IMR-90 (cell line): Measurements from ENCODE around the gene ATG5. TPM values are rescaled to one million over a fixed set of nuclear protein-coding genes. Genes with fewer than 3 reads are reported as not detected.

Experiments
- ATAC-seq: fragments of 200-7000 bp; cut with Tn5 transposase; 2 replicates; pipeline ENCODE4 v1.9.1; 2020; ENCODE audit warnings: low read depth, mild to moderate bottlenecking, moderate library complexity
- BruUV-seq: library from RNA; stranded (reverse); fragments of 400-500 nt; replicated peaks from 2 replicates; lab custom pipeline; 2021; lab: Mats Ljungman, UMichigan
- CTCF ChIA-PET: fragments of 300-600 bp; formaldehyde crosslinking; extraction: SDS; loops from one replicate; lab custom pipeline; 2021; ENCODE audit warnings: antibody characterized with exemption; lab: Yijun Ruan, JAX
- POLR2A ChIA-PET: fragments of 300-600 bp; sonication (Branson Sonifier 250); formaldehyde crosslinking; loops from one replicate; lab custom pipeline; 2022; ENCODE audit warnings: antibody characterized with exemption; ENCODE audit not compliant: unreplicated experiment; lab: Charles Lee
- DNase-seq: peaks from one replicate; pipeline ENCODE4 v3.0.0; 2013
- H2AFZ ChIP-seq: replicated peaks from 2 replicates; pipeline ENCODE3; 2013; ENCODE audit warnings: low read length, mild to moderate bottlenecking; ENCODE audit not compliant: poor library complexity
- H2AK5ac ChIP-seq: 2 replicates; pipeline ENCODE4 v1.6.1; 2013; ENCODE audit warnings: low read depth, low read length, inconsistent platforms
- H2AK9ac ChIP-seq: replicated peaks from 2 replicates; pipeline ENCODE3; 2013; ENCODE audit warnings: mild to moderate bottlenecking, low read depth, low read length, moderate library complexity; ENCODE audit not compliant: poor library complexity
- H2BK120ac ChIP-seq: 2 replicates; pipeline ENCODE4 v1.6.1; 2013; ENCODE audit warnings: low read depth, low read length, inconsistent platforms
- H2BK15ac ChIP-seq: 3 replicates; pipeline ENCODE4 v1.6.1; 2013; ENCODE audit warnings: low read depth, low read length, inconsistent platforms
- H2BK20ac ChIP-seq: 2 replicates; pipeline ENCODE4 v1.6.1; 2013; ENCODE audit warnings: low read depth, mild to moderate bottlenecking, inconsistent platforms, low read length, moderate library complexity
- H2BK5ac ChIP-seq: 2 replicates; pipeline ENCODE4 v1.6.1; 2013; ENCODE audit warnings: mild to moderate bottlenecking, low read depth, low read length, inconsistent platforms; ENCODE audit not compliant: poor library complexity, severe bottlenecking
- H3K14ac ChIP-seq: replicated peaks from 2 replicates; pipeline ENCODE4 v1.6.1; 2013; ENCODE audit warnings: low read depth, low read length, inconsistent platforms
- H3K18ac ChIP-seq: 2 replicates; pipeline ENCODE4 v1.6.1; 2013; ENCODE audit warnings: low read depth, low read length, control low read depth
- H3K23ac ChIP-seq: 2 replicates; pipeline ENCODE4 v1.6.1; 2013; ENCODE audit warnings: low read depth, low read length, inconsistent platforms
- H3K27ac ChIP-seq: 2 replicates; pipeline ENCODE4 v1.5.1; 2013; ENCODE audit warnings: mild to moderate bottlenecking, control low read depth, low read length; ENCODE audit not compliant: insufficient read depth
- H3K27me3 ChIP-seq: 2 replicates; pipeline ENCODE4 v1.6.1; 2013; ENCODE audit warnings: low read length; ENCODE audit not compliant: control insufficient read depth, insufficient read depth
- H3K36me3 ChIP-seq: 2 replicates; pipeline ENCODE4 v1.6.1; 2013; ENCODE audit warnings: low read length, mixed read lengths; ENCODE audit not compliant: control insufficient read depth, insufficient read depth
- H3K4ac ChIP-seq: 2 replicates; pipeline ENCODE4 v1.6.1; 2013; ENCODE audit warnings: low read depth, low read length, inconsistent platforms
- H3K4me1 ChIP-seq: 2 replicates; pipeline ENCODE4 v1.6.1; 2013; ENCODE audit warnings: low read length, mixed read lengths; ENCODE audit not compliant: control insufficient read depth, insufficient read depth
- H3K4me2 ChIP-seq: 2 replicates; pipeline ENCODE4 v1.6.1; 2013; ENCODE audit warnings: low read depth, mild to moderate bottlenecking, control low read depth, low read length, moderate library complexity
- H3K4me3 ChIP-seq: 2 replicates; pipeline ENCODE4 v1.5.1; 2013; ENCODE audit warnings: low read depth, mild to moderate bottlenecking, control low read depth, low read length, moderate library complexity; ENCODE audit not compliant: insufficient read depth
- H3K56ac ChIP-seq: 2 replicates; pipeline ENCODE4 v1.6.1; 2013; ENCODE audit warnings: low read length, inconsistent platforms; ENCODE audit not compliant: insufficient read depth; ENCODE audit errors: extremely low read depth
- H3K79me1 ChIP-seq, 2 experiments: 2 replicates each; pipeline ENCODE4 v1.6.1; 2013; ENCODE audit warnings: low read length in 2 of 2, inconsistent platforms in 1 of 2, low read depth in 1 of 2
- H3K9ac ChIP-seq: 2 replicates; pipeline ENCODE4 v1.6.1; 2013; ENCODE audit warnings: low read depth, low read length, control low read depth
- H3K9me1 ChIP-seq: 2 replicates; pipeline ENCODE4 v1.6.1; 2013; ENCODE audit warnings: low read length, inconsistent platforms; ENCODE audit not compliant: insufficient read depth
- H3K9me3 ChIP-seq: 2 replicates; pipeline ENCODE4 v1.6.1; 2013; ENCODE audit warnings: low read length; ENCODE audit not compliant: control insufficient read depth, insufficient read depth
- H4K20me1 ChIP-seq: 2 replicates; pipeline ENCODE4 v1.6.1; 2013; ENCODE audit warnings: low read length, inconsistent platforms; ENCODE audit not compliant: insufficient read depth
- H4K5ac ChIP-seq: 2 replicates; pipeline ENCODE4 v1.6.1; 2013; ENCODE audit warnings: mild to moderate bottlenecking, low read depth, low read length, control low read depth
- H4K8ac ChIP-seq, 2 experiments: 2 replicates each; pipeline ENCODE4 v1.6.1; 2013; ENCODE audit warnings: low read depth in 2 of 2, low read length in 2 of 2, control low read depth in 1 of 2, inconsistent platforms in 1 of 2
- H4K91ac ChIP-seq: 2 replicates; pipeline ENCODE4 v1.6.1; 2013; ENCODE audit warnings: low read depth, low read length, inconsistent platforms; ENCODE audit not compliant: insufficient read depth
- BHLHE40 ChIP-seq: fragments of 150-350 bp; IDR thresholded peaks from 2 replicates; pipeline ENCODE4 v1.6.1; 2016; ENCODE audit warnings: mild to moderate bottlenecking, low read depth, low read length
- MAZ ChIP-seq: IDR thresholded peaks from 2 replicates; pipeline ENCODE4 v1.6.1; 2012; ENCODE audit warnings: low read depth, mild to moderate bottlenecking, low read length, improper control_type of control experiment, moderate library complexity, borderline replicate concordance
- MXI1 ChIP-seq: IDR thresholded peaks from 2 replicates; pipeline ENCODE4 v1.6.1; 2012; ENCODE audit warnings: low read depth, mild to moderate bottlenecking, low read length, moderate library complexity, borderline replicate concordance
- NFE2L2 ChIP-seq: fragments of 150-350 bp; IDR thresholded peaks from 2 replicates; pipeline ENCODE4 v1.6.1; 2016; ENCODE audit warnings: low read depth, mild to moderate bottlenecking, low read length
- POLR2A ChIP-seq: IDR thresholded peaks from 2 replicates; pipeline ENCODE4 v1.6.1; 2012; ENCODE audit warnings: mild to moderate bottlenecking, low read depth, low read length
- RAD21 ChIP-seq: IDR thresholded peaks from 2 replicates; pipeline ENCODE4 v1.6.1; 2012; ENCODE audit warnings: low read length, improper control_type of control experiment
- RFX5 ChIP-seq: IDR thresholded peaks from 2 replicates; pipeline ENCODE4 v1.8.0; 2012; ENCODE audit warnings: low read depth, mild to moderate bottlenecking, low read length, moderate library complexity
- SMC3 ChIP-seq: fragments of 150-350 bp; IDR thresholded peaks from 2 replicates; pipeline ENCODE4 v1.6.1; 2016; ENCODE audit warnings: low read depth, mild to moderate bottlenecking, antibody characterized with exemption, low read length, moderate library complexity
- WGBS, 2 experiments: methylation state at CpG; one replicate each; pipeline versions ENCODE4 v1.1.5 to v1.1.7; 2013; ENCODE audit warnings: missing lambda C conversion rate in 2 of 2; ENCODE audit not compliant: insufficient read length in 1 of 2; ENCODE audit errors: extremely low coverage in 2 of 2; 5-methylcytosine and 5-hydroxymethylcytosine counted together
- dilution Hi-C: fragments of 300-500 bp; cut with HindIII; formaldehyde crosslinking; loops from one replicate; pipeline ENCODE4 v1.14.3; 2018; ENCODE audit warnings: low sequenced_read_pairs; ENCODE audit not compliant: unreplicated experiment
- in situ Hi-C: fragments of 300-500 bp; cut with MboI; formaldehyde crosslinking; loops from 3 replicates; pipeline ENCODE4 v1.14.3; 2019; ENCODE audit warnings: low sequenced_read_pairs, inconsistent platforms, mixed read lengths
- intact Hi-C: fragments of 100-400 bp; cut with micrococcal nuclease; formaldehyde crosslinking; loops from 2 replicates; pipeline ENCODE4 v1.10.0; 2022
- polyA plus RNA-seq, 3 experiments: library from polyadenylated mRNA; depleted of rRNA; stranded (reverse); fragments of >200 nt; gene quantifications; 2 replicates each; pipeline ENCODE4 v1.2.3, GENCODE V29; 2012; ENCODE audit warnings: low replicate concordance in 1 of 3
- total RNA-seq: library from RNA; depleted of rRNA; stranded (reverse); fragments of >200 nt; gene quantifications from 2 replicates; pipeline ENCODE4 v1.2.3, GENCODE V29; 2012

The ATG5 gene
- total and polyA plus RNA-seq, 2 of the 4 experiments (the other 2 are of a cell fraction), result 13.5 to 28.0 TPM

DNA sequence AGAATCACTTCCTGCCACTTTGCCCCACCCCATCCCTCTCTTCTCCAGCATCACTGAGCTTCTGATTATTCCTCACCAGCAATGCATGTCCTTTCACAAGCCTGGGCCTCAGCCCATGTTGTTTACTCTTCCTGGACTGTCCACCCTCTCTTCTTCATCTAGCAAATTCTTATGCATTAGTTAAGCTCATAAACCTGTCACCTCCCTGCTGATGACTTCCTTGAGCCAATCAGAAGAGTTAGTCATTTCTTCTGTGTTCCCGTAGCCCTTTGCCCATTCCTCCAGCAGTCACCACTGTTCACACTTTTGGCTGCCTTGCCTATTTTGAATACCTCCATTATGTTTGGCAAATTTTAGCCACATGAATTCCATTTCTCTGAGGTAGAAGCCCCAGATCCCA, 30.8 kb upstream of the ATG5 start:
- Histone ChIP-seq H2BK20ac (no peak overlapping the region), H2BK5ac (no peak overlapping the region), H3K4me2 (no peak overlapping the region), H3K18ac (no peak overlapping the region), H2AK5ac (no peak overlapping the region), H3K9me1 (no peaks in the 10 kb centered on the region), H3K14ac (no peak overlapping the region), H3K9me3 (no peaks in the 10 kb centered on the region), H3K56ac (no peak overlapping the region), H3K36me3 (no peaks in the 10 kb centered on the region), H3K4me3 (no peak overlapping the region), H3K4ac (no peak overlapping the region), H3K27ac (no peak overlapping the region), H3K9ac (no peak overlapping the region), H2AFZ (no peak overlapping the region), H3K79me1 (no peaks in the 10 kb centered on the region), H4K91ac (no peak overlapping the region), H2BK120ac (no peak overlapping the region), H4K8ac (no peak overlapping the region), H3K27me3 (peaks cover 24% of the 10 kb centered on the region), H3K4me1 (peaks cover 3% of the 10 kb centered on the region; the same call in 1 of the 2 replicates), H4K20me1 (no peaks in the 10 kb centered on the region), H2BK15ac (no peak overlapping the region), H3K23ac (no peak overlapping the region), H2AK9ac (no peak overlapping the region), H4K5ac (no peak overlapping the region)
- intact Hi-C loops, result no loop called here
- no TSS peak for BruUV-seq
- TF ChIP-seq MXI1 (no peak), BHLHE40 (no peak), NFE2L2 (no peak), RAD21 (no peak), MAZ (no peak), RFX5 (no peak), SMC3 (no peak), POLR2A (no peak)
- WGBS, 2 experiments, result 60% methylated on average over 1 of the region's 1 CpG; no CpG with 5 or more reads in 1 of the 2 experiments
- dilution Hi-C loops, result no loop called here
- ATAC-seq, result no peak
- CTCF ChIA-PET, result interaction anchor here (0.6 to 1.6 kb wide), 2 partner anchors 17 to 43 kb away, joined by 3 to 4 read pairs; no protein-coding TSS in a partner anchor
- no peak for DNase-seq
- POLR2A ChIA-PET, result no interaction called here
- in situ Hi-C loops, result no loop called here
